GM23248 (cell line): ENCODE results near the gene CSF2.

Experiments used
- EZH2 ChIP-seq: fragments of 200-600 bp; sonication (generic); IDR thresholded peaks from 2 replicates; pipeline ENCODE4 v1.6.1; 2018; ENCODE audit warnings: antibody characterized with exemption, mild to moderate bottlenecking; ENCODE audit not compliant: insufficient read depth, poor library complexity, severe bottlenecking
- EZH2phosphoT487 ChIP-seq: fragments of 200-600 bp; sonication (generic); IDR thresholded peaks from 2 replicates; pipeline ENCODE4 v1.6.1; 2018; ENCODE audit warnings: antibody characterized with exemption, moderate library complexity, mild to moderate bottlenecking, low read depth; ENCODE audit not compliant: insufficient read depth

- no peak for TF ChIP-seq EZH2
- TF ChIP-seq EZH2phosphoT487, result no peak
Measured at GRCh38 chr5:132087176-132087575, 13.6 kb downstream of the CSF2 start.
